ENCODE measurements around the gene LRRC51. TPM values are rescaled to one million over a fixed set of nuclear protein-coding genes. Genes with fewer than 3 reads are reported as not detected.

LRRC51 gene
- total RNA-seq = 1 to 10 TPM; 8.0 to 9.5 TPM
- polyA plus RNA-seq (2013, experiment 1 of 2) = 4.5 TPM
- 9.0 TPM for polyA plus RNA-seq (2013, experiment 2 of 2)
- long read RNA-seq, experiment 1, partial matches to known transcripts = 1 of 4 reads
- long read RNA-seq, experiment 1, other reads (novel, unspliced or antisense) = 1 of 4 reads
- long read RNA-seq, experiment 2, partial matches to known transcripts = 0 of 8 reads
- long read RNA-seq, experiment 2, other reads (novel, unspliced or antisense) = 1 of 8 reads
- long read RNA-seq, experiment 3, transcript LRTOMT-201 (6 exons, 2,642 nt) = major isoform, 8 of 12 reads
- long read RNA-seq, experiment 3, partial matches to known transcripts = 1 of 12 reads
- long read RNA-seq, experiment 3, other reads (novel, unspliced or antisense) = 0 of 12 reads
- long read RNA-seq, experiment 4, partial matches to known transcripts = 0 of 6 reads
- long read RNA-seq, experiment 4, other reads (novel, unspliced or antisense) = 1 of 6 reads

GRCh38 chr11:72080326-72081183, at the start of gene LRRC51, which contains the start of gene NUMA1:
LRRC51 (plus strand) TSS chr11:72080850; CDS start chr11:72089084, 8,234 bp downstream.
NUMA1 (minus strand) TSS chr11:72080542; CDS start chr11:72035943, 44,599 bp downstream.
- Histone ChIP-seq H3K36me3 (ENCODE audit: control insufficient read depth, insufficient read depth, low read length) (peaks cover 10% of the 10 kb centered on the region), H3K27ac (ENCODE audit: low read depth, low read length) (peak within 1 kb of the TSS; percentile 83), H3K4me1 (ENCODE audit: control insufficient read depth, insufficient read depth, low read length) (no peaks in the 10 kb centered on the region), H3K9me3 (ENCODE audit: control insufficient read depth, low read length) (no peaks in the 10 kb centered on the region), H3K27me3 (ENCODE audit: control insufficient read depth, insufficient read depth, low read length, poor library complexity, severe bottlenecking) (no peaks in the 10 kb centered on the region), H3K9ac (ENCODE audit: extremely low read depth, low read length, poor library complexity, severe bottlenecking) (peak within 1 kb of the TSS; percentile 79), H3K4me3 (ENCODE audit: low read length) (peak within 1 kb of the TSS; percentile 98)
- TF ChIP-seq CTCF (conservative IDR thresholded peaks at IDR 0.05) = no peak
- Mint-ChIP-seq H3K9me3 (no peaks in the 10 kb centered on the region), H3K4me3 (peak within 1 kb of the TSS; percentile 85), H3K36me3 (ENCODE audit: low read depth) (peaks cover 11% of the 10 kb centered on the region), H3K4me1 (peaks cover 11% of the 10 kb centered on the region), H3K27me3 (ENCODE audit: insufficient read depth) (no peaks in the 10 kb centered on the region), H3K27ac (peak within 1 kb of the TSS; percentile 97)
- DNase-seq = peak; percentile 100
- 2% methylated on average over 34 to 60 of the region's 60 CpGs for WGBS, 2 experiments (ENCODE audit: insufficient coverage in 1 of 2, insufficient read length in 1 of 2)

GRCh38 chr11:72036687-72037086, 44.0 kb upstream of the LRRC51 start:
- 89% methylated on average over 3 of the region's 3 CpGs for WGBS, 2 experiments (ENCODE audit: insufficient coverage in 1 of 2, insufficient read length in 1 of 2)
- H3K27me3 Mint-ChIP-seq (ENCODE audit: insufficient read depth) = no peaks in the 10 kb centered on the region
- no peak for TF ChIP-seq CTCF (conservative IDR thresholded peaks at IDR 0.05)
- peaks cover 16% of the 10 kb centered on the region for H3K4me1 ChIP-seq (ENCODE audit: control insufficient read depth, insufficient read depth, low read length)
- H3K4me1 Mint-ChIP-seq = peaks cover 5% of the 10 kb centered on the region
- no peak overlapping the region for H3K4me3 ChIP-seq (ENCODE audit: low read length)
- no peak overlapping the region for H3K27ac ChIP-seq (ENCODE audit: low read depth, low read length)
- H3K9me3 ChIP-seq (ENCODE audit: control insufficient read depth, low read length) = no peaks in the 10 kb centered on the region
- H3K27me3 ChIP-seq (ENCODE audit: control insufficient read depth, insufficient read depth, low read length, poor library complexity, severe bottlenecking) = no peaks in the 10 kb centered on the region
- peak overlapping the region; percentile 33 for H3K27ac Mint-ChIP-seq
- H3K36me3 ChIP-seq (ENCODE audit: control insufficient read depth, insufficient read depth, low read length) = peaks cover 31% of the 10 kb centered on the region
- DNase-seq = no peak
- H3K9ac ChIP-seq (ENCODE audit: extremely low read depth, low read length, poor library complexity, severe bottlenecking) = no peak overlapping the region
- no peaks in the 10 kb centered on the region for H3K9me3 Mint-ChIP-seq
- H3K4me3 Mint-ChIP-seq = no peak overlapping the region
- H3K36me3 Mint-ChIP-seq (ENCODE audit: low read depth) = peaks cover 30% of the 10 kb centered on the region

GRCh38 chr11:72037554-72038311, 42.9 kb upstream of the LRRC51 start:
- no peak for TF ChIP-seq CTCF (conservative IDR thresholded peaks at IDR 0.05)

More at GRCh38 chr11:72037554-72038311, 42.9 kb upstream of the LRRC51 start:
- H3K4me1 Mint-ChIP-seq = peaks cover 5% of the 10 kb centered on the region
- no peaks in the 10 kb centered on the region for H3K9me3 Mint-ChIP-seq
- no peak overlapping the region for H3K27ac ChIP-seq (ENCODE audit: low read depth, low read length)
- no peak overlapping the region for H3K9ac ChIP-seq (ENCODE audit: extremely low read depth, low read length, poor library complexity, severe bottlenecking)
- no peak overlapping the region for H3K27ac Mint-ChIP-seq
- H3K27me3 ChIP-seq (ENCODE audit: control insufficient read depth, insufficient read depth, low read length, poor library complexity, severe bottlenecking) = no peaks in the 10 kb centered on the region
- DNase-seq = no peak
- no peak overlapping the region for H3K4me3 ChIP-seq (ENCODE audit: low read length)
- no peaks in the 10 kb centered on the region for H3K9me3 ChIP-seq (ENCODE audit: control insufficient read depth, low read length)
- H3K36me3 ChIP-seq (ENCODE audit: control insufficient read depth, insufficient read depth, low read length) = peaks cover 27% of the 10 kb centered on the region
- WGBS, 2 experiments (ENCODE audit: insufficient coverage in 1 of 2, insufficient read length in 1 of 2) = 94 to 96% methylated on average over 4 of the region's 4 CpGs
- H3K4me3 Mint-ChIP-seq = no peak overlapping the region
- H3K27me3 Mint-ChIP-seq (ENCODE audit: insufficient read depth) = no peaks in the 10 kb centered on the region
- H3K36me3 Mint-ChIP-seq (ENCODE audit: low read depth) = peaks cover 28% of the 10 kb centered on the region
- peaks cover 20% of the 10 kb centered on the region for H3K4me1 ChIP-seq (ENCODE audit: control insufficient read depth, insufficient read depth, low read length)

All from endodermal cell (in vitro differentiated cells).